Measurements from ENCODE around the gene CD68.
"Not testable (repeated sequence)": the region's sequence is repeated elsewhere in the genome, so short reads cannot be mapped to it uniquely, and the experiment has no call there.

CD68 gene

DNA sequence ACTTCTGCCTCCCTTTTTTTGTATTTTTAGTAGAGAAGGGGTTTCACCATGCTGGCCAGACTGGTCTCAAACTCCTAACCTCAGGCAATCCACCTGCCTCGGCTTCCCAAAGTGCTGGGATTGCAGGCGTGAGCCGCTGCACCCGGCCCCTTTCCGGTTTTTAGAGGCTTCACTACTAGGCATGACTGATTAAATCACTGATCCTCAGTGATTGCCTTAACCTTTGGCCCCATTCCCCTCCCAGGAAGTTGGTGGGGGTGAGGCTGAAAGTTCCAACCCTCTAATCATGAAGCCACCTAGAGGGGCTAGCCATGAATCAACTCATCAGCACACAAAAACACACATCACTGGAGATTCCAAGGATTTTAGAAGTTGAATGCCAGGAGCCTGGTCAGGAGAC is 18.1 kb downstream of the CD68 start:
- in situ Hi-C loops (cut with MboI; ENCODE audit: low sequenced_read_pairs), result loop anchor here (25.0 kb wide), 2 partner anchors 90 to 240 kb away; partner anchors contain the start of genes KDM6B, TP53 and WRAP53

DNA sequence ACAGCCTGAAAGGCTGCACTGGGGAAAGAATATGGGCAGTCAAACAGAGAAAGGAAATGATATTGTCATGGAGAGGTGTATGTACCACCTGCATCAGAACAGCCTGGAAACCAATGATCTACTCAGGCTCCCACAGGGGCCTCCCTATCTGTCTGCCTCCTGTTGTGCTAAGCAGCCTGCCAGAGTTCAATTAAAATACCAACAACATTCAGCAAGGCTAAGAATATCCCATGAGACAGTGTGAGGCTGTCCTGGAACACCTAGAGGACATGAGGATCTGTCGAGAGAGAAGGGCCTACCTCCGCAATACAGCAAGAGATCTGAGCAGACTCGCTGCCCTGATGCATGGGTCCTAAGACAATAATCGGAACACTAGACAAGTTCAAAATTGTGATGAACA is 26.8 kb downstream of the CD68 start:
- in situ Hi-C loops (cut with MboI; ENCODE audit: low sequenced_read_pairs), result no loop called here

DNA sequence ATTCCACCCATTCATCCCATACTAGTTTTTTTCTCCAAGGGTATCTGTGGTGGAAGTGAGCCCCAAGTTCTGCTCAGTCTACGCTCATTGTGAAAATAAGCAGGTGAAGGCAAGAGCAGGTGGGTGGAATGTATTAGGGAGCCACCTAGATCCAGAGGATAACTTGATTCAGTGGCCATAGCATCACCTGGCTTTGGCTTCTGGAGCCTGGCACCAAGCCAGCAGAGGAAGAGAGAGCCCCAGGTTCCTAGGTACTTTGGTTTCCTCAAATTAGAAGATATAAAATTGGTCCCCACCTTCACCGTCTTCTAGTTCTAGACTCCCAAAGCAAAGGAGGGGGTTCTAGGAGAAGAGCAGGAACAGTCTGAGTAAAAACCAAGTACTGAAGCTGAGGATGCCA is 31.2 kb downstream of the CD68 start:
- in situ Hi-C loops (cut with MboI; ENCODE audit: low sequenced_read_pairs), result no loop called here

GRCh38 chr17:7611635-7612293 is 32.3 kb downstream of the CD68 start:
- in situ Hi-C loops (cut with MboI; ENCODE audit: low sequenced_read_pairs), result no loop called here

DNA sequence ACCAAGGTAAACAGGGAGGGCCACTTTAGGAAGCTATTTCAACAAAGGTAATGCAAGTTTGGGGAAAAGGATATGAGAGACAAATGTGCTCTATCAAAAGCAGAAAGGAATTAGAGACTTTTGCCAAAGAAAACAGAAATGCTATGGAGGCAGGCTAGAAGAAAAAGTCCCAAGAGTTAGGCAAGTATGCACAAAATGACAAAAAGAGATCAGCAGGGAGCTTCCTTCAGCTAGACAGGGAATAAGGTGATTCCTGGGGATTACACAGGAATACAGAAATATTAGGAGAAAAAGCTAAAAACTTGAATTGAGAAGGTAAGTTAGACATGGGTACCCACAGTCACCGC is 32.8 kb downstream of the CD68 start:
- in situ Hi-C loops (cut with MboI; ENCODE audit: low sequenced_read_pairs), result no loop called here

DNA sequence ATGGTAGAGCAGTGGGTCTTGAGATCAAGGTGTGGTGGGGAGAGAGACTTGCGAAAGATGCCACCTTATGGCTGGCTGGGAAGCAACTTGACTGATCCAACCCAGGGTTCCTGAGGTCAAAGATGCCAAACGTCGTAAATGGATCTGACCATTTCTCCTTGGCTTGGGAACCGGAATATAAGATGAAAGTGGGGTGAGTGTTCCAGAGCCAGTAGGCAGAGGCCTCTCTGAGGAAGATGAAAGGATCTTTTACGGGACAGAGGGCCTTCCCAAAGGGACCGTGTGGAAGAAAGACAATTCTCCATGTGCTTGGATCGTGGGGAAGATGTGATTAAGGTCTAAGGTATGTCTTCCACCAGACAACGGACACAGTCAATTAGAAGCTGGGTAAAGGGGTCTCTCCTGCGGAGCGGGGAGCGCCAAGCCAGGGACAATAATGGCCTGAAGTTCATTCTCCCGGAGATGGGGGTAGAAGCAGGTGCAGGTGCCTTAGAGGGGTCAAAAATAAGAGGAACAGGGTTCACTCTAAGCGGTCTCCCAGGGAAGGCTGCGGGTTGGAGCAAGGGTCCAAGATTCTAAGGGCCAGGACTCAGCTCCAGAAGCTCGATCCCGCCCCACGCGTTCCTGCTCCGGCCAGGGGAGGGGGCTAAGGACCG is 34.5 kb downstream of the CD68 start:
- in situ Hi-C loops (cut with MboI; ENCODE audit: low sequenced_read_pairs), result no loop called here

GRCh38 chr17:7614425-7615264 is 35.2 kb downstream of the CD68 start, which contains the start of gene FXR2:
TSS of gene FXR2 (minus strand) at chr17:7614897. CDS start at chr17:7614532, 365 bp downstream.
- in situ Hi-C loops (cut with MboI; ENCODE audit: low sequenced_read_pairs), result no loop called here

DNA sequence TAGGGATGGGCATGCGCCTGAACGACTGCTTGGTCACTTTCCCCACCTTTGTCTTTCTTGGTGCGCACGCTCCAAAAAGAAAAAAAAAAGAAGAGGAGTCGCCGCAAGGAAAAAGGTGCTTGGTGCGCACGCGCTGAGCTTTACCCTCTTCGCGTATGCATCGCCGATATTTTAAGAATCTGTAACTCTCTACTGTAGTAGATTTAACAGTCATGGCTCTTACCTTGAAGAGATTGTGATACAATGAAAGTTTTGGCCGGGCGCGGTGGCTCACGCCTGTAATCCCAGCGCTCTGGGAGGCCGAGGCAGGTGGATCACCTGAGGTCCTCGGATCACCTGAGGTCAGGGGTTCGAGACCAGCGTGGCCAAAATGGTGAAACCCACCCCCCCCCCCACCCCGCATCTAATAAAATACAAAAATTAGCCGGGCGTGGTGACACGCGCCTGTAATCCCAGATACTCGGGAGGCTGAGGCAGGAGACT is 35.9 kb downstream of the CD68 start:
- in situ Hi-C loops (cut with MboI; ENCODE audit: low sequenced_read_pairs), result no loop called here

- in situ Hi-C loops (cut with MboI; ENCODE audit: low sequenced_read_pairs), result no loop called here
These were observed 39.2 kb downstream of the CD68 start for GRCh38 chr17:7618608-7619007.

DNA sequence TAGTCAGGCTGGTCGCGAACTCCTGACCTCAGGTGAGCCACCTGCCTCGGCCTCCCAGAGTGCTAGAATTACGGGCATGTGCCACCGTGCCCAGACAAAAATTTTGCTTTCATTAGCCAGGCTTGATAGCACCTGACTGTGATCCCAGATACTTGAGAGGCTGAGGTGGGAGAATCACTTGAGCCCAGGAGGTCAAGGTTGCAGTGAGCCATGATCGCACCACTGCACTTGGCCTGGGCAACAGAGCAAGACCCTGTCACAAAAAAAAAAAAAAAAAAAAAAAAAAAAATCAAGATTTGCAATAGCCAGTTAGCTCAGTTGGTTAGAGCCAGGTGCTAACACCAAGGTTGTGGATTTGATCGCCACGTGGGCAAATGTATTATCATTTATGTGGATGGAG is 41.4 kb downstream of the CD68 start:
- in situ Hi-C loops (cut with MboI; ENCODE audit: low sequenced_read_pairs), result no loop called here

DNA sequence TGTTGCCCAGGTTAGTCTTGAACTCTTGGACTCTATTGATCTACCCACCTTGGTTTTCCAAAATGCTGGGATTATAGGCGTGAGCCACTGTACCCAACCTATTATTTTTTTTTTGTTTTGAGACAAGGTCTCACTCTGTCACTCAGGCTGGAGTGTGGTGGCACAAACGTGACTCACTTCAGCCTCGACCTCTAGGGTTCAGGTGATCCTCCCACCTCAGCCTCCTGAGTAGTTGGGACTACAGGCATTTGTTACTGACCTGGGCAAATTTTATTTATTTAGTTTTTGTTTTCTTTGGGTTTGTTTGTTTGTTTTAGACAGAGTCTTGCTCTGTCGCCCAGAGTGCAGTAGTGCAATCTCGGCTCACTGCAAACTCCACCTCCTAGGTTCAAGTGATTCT is 44.2 kb downstream of the CD68 start:
- in situ Hi-C loops (cut with MboI; ENCODE audit: low sequenced_read_pairs), result no loop called here

- in situ Hi-C loops (cut with MboI; ENCODE audit: low sequenced_read_pairs), result not testable (repeated sequence)
These were observed 46.3 kb downstream of the CD68 start for GRCh38 chr17:7625749-7626148.

DNA sequence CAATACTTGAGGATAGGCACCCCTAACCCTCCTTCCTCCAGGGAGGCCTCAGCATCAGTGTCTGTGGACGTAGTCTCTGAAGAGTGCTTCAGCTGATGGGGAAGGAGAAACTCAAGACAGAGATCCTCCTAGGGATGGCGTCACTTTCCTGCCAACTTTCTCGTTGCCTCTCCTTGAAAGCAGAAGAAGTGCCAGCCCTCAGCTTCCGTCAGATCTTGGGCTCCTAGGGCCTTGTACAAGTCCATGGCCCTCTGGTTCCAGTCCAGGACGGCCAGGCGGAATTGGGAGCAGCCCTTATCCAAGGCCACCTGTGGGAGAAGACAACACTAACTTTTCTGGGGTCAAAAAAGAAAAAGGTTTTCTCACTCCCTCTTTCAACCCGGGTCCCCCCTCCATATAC is 46.9 kb downstream of the CD68 start:
- in situ Hi-C loops (cut with MboI; ENCODE audit: low sequenced_read_pairs), result no loop called here

DNA sequence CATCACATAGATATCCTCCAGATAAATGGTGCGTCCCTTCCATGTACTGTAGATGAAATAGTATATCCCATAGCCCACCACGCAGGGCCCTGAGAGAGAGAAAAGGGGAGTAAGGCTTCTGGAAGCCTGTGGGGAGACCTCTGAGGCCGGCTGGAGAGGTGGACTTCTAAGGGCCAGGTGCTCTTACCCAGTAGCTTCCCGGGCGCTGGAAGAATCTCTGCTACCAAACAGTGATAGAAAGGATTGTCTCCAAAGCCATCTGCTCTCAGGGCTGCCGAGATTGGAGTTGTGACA is 47.5 kb downstream of the CD68 start:
- in situ Hi-C loops (cut with MboI; ENCODE audit: low sequenced_read_pairs), result no loop called here

- in situ Hi-C loops (cut with MboI; ENCODE audit: low sequenced_read_pairs), result no loop called here
These were observed 48.0 kb downstream of the CD68 start, which contains the start of gene SAT2 for GRCh38 chr17:7627250-7628121. TSS of gene SAT2 (minus strand) at chr17:7627821. CDS start at chr17:7627635, 186 bp downstream.

DNA sequence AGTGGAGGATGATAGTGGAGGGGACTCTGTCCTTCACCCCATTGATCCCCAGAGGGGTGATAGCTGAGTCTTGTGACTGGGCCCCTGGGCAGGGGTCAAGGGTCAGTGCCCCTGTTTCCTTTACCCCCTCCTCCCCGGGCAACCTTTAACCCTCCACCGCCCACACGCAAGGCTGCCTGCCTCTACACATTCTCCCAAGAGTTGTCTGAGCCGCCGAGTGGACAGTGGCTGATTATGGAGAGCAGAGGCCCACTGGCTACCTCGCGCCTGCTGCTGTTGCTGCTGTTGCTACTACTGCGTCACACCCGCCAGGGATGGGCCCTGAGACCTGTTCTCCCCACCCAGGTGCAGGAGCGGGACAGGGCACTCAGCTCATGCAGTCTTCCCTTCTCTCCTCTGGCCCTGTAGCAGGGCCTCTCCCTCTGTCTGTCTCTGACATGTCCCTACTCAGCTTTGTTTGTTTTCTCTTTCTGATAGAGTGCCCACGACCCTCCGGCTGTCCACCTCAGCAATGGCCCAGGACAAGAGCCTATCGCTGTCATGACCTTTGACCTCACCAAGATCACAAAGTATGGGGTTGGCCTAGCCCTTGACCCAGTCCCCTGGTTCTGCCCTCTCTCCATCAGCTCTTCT is 50.6 kb downstream of the CD68 start, which contains the start of gene SHBG:
SHBG (plus strand) TSS at position 197 of the 633 bp plus-strand sequence; CDS start at position 235, 38 bp downstream.
- in situ Hi-C loops (cut with MboI; ENCODE audit: low sequenced_read_pairs), result no loop called here
